HAP-1 (cell line): Measurements from ENCODE around the gene REPS1.
"Not testable (repeated sequence)": the region's sequence is repeated elsewhere in the genome, so short reads cannot be mapped to it uniquely, and the experiment has no call there.

Source experiments
- DNase-seq, 2 experiments: peaks; one replicate each; pipeline ENCODE4 v3.0.0-alpha.2; 2016 to 2020; ENCODE audit warnings: low spot score in 2 of 2
- H3K27me3 ChIP-seq: fragments of 250-450 bp; sonication (Bioruptor Pico); 2 replicates; pipeline ENCODE4 v1.5.1; 2020; ENCODE audit warnings: low read depth, mild to moderate bottlenecking, moderate library complexity
- H3K36me3 ChIP-seq: fragments of 250-450 bp; sonication (Bioruptor Pico); replicated peaks from 2 replicates; pipeline ENCODE4 v1.5.1; 2020; ENCODE audit warnings: mild to moderate bottlenecking
- H3K4me1 ChIP-seq: fragments of 250-450 bp; sonication (Bioruptor Pico); 2 replicates; pipeline ENCODE4 v1.5.1; 2020; ENCODE audit warnings: mild to moderate bottlenecking
- H3K4me3 ChIP-seq: fragments of 250-450 bp; sonication (Bioruptor Pico); 2 replicates; pipeline ENCODE4 v1.5.1; 2020; ENCODE audit warnings: mild to moderate bottlenecking, moderate library complexity
- H3K9me3 ChIP-seq: fragments of 250-450 bp; sonication (Bioruptor Pico); 2 replicates; pipeline ENCODE4 v1.5.1; 2020; ENCODE audit warnings: mild to moderate bottlenecking, moderate library complexity
- in situ Hi-C: fragments of 300-500 bp; cut with MboI; formaldehyde crosslinking; loops from 3 replicates; pipeline ENCODE4 v1.14.3; 2020; ENCODE audit warnings: low sequenced_read_pairs, inconsistent platforms, mixed read lengths

Gene REPS1, protein sequence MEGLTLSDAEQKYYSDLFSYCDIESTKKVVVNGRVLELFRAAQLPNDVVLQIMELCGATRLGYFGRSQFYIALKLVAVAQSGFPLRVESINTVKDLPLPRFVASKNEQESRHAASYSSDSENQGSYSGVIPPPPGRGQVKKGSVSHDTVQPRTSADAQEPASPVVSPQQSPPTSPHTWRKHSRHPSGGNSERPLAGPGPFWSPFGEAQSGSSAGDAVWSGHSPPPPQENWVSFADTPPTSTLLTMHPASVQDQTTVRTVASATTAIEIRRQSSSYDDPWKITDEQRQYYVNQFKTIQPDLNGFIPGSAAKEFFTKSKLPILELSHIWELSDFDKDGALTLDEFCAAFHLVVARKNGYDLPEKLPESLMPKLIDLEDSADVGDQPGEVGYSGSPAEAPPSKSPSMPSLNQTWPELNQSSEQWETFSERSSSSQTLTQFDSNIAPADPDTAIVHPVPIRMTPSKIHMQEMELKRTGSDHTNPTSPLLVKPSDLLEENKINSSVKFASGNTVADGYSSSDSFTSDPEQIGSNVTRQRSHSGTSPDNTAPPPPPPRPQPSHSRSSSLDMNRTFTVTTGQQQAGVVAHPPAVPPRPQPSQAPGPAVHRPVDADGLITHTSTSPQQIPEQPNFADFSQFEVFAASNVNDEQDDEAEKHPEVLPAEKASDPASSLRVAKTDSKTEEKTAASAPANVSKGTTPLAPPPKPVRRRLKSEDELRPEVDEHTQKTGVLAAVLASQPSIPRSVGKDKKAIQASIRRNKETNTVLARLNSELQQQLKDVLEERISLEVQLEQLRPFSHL

DNA sequence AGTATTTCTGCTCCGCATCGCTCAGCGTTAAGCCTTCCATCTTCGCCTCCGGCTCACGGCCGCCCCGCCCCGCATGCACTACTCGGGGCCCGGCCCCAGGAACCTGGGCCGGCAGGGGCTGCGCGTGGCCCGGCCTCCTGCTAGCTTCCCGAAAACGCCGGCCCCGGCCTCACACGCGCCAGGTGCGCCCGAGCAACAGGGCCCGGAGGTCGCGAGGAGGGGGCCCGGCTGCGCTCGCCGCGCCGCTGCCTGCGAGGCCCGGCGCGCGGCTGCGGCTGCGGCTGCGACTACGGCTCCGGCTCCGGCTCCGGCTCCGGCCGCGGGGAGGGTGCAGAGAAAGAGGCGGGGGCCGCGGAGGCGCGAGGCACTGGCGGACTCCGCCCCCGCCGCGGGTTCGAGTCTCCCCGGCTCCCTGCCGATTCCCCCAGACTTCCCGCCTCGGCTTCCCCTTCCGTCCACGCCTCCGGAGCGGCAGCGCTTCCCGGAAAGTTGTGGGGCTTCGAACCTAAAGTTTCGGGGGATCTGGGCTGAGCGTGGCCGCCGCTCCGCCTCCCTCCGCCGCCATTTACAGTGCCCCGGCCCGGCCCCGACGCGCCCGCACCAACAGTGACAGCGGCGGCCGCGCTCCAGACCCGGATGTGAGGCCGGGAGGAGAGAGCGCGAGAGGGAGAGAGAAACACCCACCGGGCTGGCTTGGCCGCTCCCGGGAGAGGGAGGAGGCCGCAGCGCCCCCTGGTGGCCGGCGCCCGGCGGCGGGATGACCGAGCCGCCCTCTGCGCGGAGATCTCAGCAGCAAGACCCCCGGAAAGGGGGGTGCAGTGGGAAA is at the start of gene REPS1:
REPS1 (minus strand) TSS at position 611 of the 826 bp plus-strand sequence; CDS start at position 40, 571 bp downstream.
- H3K4me1 ChIP-seq, result peaks cover 23% of the 10 kb centered on the region
- H3K36me3 ChIP-seq, result no peaks in the 10 kb centered on the region
- in situ Hi-C loops, result loop anchor here (10.0 kb wide), 1 partner anchor 163 kb away; no protein-coding TSS in a partner anchor
- DNase-seq, result peak; percentile 83 to 94
- no peaks in the 10 kb centered on the region for H3K9me3 ChIP-seq
- peak within 1 kb of the TSS; percentile 87 for H3K4me3 ChIP-seq
- no peaks in the 10 kb centered on the region for H3K27me3 ChIP-seq

DNA sequence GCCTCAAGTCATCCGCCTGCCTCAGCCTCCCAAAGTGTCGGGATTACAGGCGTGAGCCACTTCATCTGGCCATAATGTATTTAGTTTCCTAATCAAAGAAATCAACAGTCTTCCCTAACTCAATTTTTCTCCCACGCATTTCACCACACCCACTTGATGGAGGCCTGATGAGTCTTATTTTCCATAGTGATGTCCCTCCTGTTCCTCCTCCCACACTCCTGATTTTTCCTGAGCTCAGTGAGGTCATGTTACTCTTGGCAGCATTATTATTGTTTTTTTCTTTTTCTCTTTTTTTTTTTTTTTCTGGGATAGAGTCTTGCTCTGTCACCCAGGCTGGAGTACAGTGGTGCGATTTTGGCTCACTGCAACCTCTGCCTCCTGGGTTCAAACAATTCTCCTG is 49.4 kb upstream of the REPS1 start:
- Histone ChIP-seq H3K27me3 (no peaks in the 10 kb centered on the region), H3K36me3 (peaks cover 1% of the 10 kb centered on the region), H3K4me3 (no peak overlapping the region), H3K4me1 (no peaks in the 10 kb centered on the region), H3K9me3 (no peaks in the 10 kb centered on the region)
- in situ Hi-C loops, result no loop called here
- no peak for DNase-seq

DNA sequence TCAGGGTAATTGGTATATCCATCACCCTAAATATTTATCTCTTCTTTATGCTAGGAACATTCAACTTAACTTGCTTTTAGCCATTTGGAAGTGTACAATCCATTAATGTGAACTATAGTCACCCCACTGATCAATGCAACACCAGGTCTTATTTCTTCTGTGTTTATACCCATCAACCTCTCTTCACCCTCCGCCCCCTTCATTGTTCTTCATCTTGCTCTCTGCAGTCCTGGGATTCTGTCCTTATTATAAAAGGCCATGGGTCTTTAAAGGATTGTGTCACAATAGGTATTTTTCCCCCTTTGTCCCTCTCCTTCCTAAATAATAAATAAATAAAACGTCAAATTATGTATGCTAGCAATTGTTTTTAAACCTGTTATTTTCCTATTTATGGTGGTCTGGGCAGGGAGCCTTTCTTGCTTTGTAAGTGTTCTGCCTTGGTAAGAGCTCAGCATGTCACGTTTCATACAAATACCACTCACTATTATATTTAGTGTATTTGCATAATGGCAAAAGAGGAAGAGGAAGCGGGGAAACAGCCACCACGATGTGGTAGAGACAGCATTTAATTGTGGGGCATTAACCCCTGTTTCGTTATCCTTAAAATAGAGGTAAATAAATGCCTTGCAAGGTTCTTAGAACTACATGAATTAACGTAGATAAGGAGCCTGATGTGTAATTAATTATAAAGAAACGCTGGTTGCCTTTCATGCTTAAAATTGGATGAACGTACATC is 42.3 kb upstream of the REPS1 start:
- Histone ChIP-seq H3K4me3 (peak overlapping the region; percentile 78), H3K4me1 (peaks cover 22% of the 10 kb centered on the region), H3K36me3 (no peaks in the 10 kb centered on the region), H3K9me3 (no peaks in the 10 kb centered on the region), H3K27me3 (no peaks in the 10 kb centered on the region)
- in situ Hi-C loops, result no loop called here
- peak; percentile 22 to 32 for DNase-seq

DNA sequence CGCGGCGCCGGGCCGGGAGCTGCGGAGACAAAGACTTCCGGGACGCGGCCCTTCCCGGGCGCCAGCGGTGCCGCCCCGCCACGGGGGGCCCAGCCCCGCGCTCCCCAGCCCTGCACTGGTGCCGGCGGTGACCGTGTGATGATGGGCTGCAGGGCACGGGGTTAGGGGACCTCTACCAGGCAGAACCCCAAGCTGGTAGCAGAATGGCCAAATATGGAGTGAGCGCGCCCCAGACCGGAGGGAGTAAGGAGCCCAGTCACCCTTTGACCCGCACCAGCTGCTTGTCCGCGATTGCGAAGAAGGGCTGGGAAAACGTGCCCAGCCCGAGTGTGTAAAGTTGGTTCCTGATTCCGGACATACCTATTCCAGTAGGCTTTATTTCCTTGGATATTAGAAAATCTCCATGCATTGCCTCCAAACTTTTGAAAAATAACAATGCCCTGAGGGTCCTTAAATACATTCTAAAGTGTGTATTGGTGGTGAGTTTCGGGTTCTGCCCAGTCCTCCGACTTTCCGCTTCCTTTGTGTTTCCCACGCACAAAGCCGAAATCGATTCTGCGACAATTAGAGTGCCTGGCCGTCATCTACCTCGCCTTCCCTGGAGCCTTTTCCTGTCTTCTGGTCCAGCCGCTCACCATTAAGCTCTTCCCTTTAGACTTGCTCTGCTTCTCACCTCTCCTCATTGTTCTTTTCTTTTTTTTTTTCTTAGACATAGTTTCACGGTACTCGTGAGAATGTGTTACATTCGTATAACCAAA is 41.6 kb upstream of the REPS1 start:
- in situ Hi-C loops, result no loop called here
- H3K27me3 ChIP-seq, result no peaks in the 10 kb centered on the region
- peaks cover 22% of the 10 kb centered on the region for H3K4me1 ChIP-seq
- DNase-seq, result peak; percentile 17 to 41
- no peaks in the 10 kb centered on the region for H3K9me3 ChIP-seq
- H3K4me3 ChIP-seq, result peak overlapping the region; percentile 78
- no peaks in the 10 kb centered on the region for H3K36me3 ChIP-seq

DNA sequence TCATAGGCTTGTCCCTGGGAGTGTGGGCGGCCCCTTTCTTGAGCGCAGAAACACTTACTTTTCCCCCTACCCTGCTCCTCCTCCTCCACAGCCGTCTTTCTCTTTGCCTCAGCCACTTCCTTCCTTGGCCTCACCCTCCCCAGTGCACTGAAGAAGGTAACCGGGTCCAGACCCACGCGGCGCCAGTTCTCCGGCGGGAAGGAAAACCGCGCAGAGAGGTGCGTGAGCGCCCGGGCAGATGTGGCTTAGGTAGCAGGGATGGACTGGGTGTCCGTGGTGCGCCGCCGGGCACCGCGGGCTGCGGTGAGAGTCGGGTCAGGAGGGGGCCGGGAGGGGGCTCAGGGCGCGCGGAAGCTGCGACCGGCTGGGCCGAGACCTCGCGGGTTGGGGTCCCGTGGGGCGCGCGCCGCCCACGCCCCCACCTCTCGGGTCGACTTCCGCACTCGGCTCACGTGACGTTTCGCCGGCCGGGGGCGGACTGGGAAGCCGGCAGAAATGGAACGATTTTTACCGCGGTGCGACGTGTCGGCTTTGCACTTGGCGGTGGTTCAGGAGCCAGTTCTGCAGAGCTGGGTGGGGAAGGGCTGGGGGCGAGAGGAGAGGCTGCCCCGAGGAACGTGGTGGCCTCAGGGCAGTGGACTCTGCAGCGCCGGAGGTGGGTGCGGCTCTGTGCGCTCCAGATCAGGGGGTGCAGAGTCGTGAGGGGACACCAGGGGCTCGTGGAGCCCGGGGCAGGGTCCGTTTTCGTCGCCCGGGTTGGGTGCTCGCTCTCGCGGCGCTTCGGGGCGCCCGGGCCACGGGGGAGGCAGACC is 40.8 kb upstream of the REPS1 start, which contains the start of gene ABRACL:
ABRACL (plus strand) TSS at position 88 of the 812 bp plus-strand sequence. CDS start 5,416 bp downstream, outside the sequence.
- peak; percentile 82 for DNase-seq
- in situ Hi-C loops, result no loop called here
- Histone ChIP-seq H3K27me3 (no peaks in the 10 kb centered on the region), H3K4me1 (peaks cover 22% of the 10 kb centered on the region), H3K36me3 (no peaks in the 10 kb centered on the region), H3K4me3 (peak within 1 kb of the TSS; percentile 78), H3K9me3 (no peaks in the 10 kb centered on the region)

DNA sequence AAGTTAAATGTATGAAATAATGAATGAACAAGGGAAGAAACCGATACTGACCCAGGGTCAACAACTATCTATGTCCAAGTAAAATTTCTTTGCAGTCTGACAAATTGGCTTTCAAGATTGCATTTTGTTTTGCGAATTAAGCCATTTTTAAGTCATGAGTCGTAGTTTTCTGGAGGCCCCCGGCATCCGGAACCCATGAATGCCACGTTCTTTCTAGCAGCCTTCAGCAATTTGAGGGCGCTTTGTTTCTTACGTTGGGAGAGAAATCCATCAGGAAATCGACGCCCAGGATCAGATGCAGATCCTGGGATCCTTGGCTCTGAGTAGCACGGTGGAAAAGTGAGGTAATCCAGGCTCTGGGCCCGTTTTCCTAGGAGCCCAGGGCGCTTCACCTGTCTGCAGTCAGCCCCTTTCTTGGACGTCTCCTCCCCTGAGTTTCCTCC is 40.2 kb upstream of the REPS1 start:
- Histone ChIP-seq H3K9me3 (no peaks in the 10 kb centered on the region), H3K4me1 (peaks cover 22% of the 10 kb centered on the region), H3K27me3 (no peaks in the 10 kb centered on the region), H3K36me3 (no peaks in the 10 kb centered on the region), H3K4me3 (peak overlapping the region; percentile 78)
- DNase-seq, result no peak
- in situ Hi-C loops, result no loop called here

DNA sequence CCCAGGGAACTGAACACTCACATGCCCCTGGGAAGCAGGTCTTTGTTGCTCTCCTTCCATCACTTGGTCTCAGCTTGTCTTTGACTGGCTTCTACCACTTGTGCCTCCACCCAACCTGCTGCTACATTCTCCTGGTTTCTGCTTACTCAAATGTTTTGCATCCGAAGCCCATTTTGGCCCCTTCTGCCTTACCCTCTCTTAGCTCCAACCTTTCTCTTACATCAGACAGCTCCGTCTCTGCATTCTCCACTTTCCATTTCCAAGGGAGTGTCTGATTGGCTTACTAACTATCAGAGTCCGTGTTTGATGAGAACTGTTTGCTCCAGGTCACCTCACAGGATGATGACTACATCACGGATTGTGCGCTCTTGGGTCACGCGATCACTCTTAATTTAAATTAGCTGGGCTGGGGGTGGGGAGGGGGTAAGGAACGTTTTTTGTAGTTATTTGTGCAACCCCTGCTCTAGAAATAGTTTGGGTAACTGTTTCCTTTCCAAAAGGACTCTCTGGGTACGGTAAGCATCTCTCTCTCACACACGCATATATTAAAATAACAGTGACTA is 39.6 kb upstream of the REPS1 start:
- Histone ChIP-seq H3K27me3 (no peaks in the 10 kb centered on the region), H3K4me3 (peak overlapping the region; percentile 78), H3K36me3 (no peaks in the 10 kb centered on the region), H3K4me1 (peaks cover 22% of the 10 kb centered on the region), H3K9me3 (no peaks in the 10 kb centered on the region)
- in situ Hi-C loops, result no loop called here
- DNase-seq, result peak in 1 of 2 experiments; percentile 26

DNA sequence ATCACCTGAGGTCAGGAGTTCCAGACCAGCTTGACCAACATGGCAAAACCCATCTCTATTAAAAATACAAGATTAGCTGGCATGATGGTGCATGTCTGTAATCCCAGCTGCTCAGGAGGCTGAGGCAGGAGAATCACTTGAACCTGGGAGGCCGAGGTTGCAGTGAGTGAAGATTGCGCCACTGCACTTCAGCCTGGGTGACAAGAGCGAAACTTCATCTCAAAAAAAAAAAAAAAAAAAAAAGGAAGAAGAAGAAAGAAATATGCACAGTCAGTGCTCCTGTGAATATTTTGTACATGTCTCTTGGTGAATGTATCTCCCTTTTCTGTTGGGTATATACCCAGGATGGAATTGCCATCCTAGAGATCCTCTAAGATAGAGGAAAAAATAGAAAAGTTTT is 37.4 kb upstream of the REPS1 start:
- H3K4me3 ChIP-seq, DNase-seq, H3K36me3 ChIP-seq, H3K27me3 ChIP-seq, H3K9me3 ChIP-seq, in situ Hi-C loops: not testable (repeated sequence)
- H3K4me1 ChIP-seq, result peaks cover 11% of the 10 kb centered on the region

DNA sequence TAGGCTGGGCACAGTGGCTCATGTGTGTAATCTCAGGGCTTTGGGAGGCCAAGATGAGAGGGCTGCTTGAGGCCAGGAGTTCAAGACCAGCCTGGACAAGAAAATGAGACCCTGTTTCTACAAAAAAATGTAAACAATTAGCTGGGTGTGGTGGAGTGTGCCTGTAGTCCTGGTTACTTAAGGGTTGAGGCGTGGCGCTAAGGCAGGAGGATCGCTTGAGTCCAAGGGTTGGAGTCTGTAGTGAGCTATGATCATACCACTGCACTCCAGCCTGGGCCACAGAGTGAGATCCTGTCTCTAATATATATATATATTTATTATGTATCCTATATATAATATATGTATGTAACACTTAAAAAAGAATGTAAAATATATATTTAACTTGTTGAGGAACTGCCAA is 32.6 kb upstream of the REPS1 start:
- Histone ChIP-seq H3K4me3 (no peak overlapping the region), H3K9me3 (no peaks in the 10 kb centered on the region), H3K4me1 (no peaks in the 10 kb centered on the region), H3K36me3 (no peaks in the 10 kb centered on the region), H3K27me3 (no peaks in the 10 kb centered on the region)
- in situ Hi-C loops, result no loop called here
- DNase-seq, result no peak

DNA sequence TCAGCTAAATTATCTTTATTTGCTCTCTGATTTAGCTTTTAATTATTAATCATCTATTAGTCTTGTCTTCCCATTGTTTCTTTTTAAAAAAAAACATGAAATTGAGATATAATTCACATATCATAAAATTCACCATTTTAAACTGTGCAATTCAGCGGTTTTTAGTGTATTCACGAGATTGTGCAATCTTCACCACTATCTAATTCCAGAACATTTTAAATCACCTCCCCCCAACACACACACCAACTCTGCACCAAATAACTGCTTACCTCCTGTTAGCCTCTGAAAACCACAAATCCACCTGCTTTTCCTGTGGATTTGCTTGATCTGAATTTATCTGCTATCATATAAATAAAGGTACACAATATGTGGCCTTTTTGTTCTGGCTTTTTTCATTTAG is 31.7 kb upstream of the REPS1 start:
- in situ Hi-C loops, result no loop called here
- Histone ChIP-seq H3K36me3 (no peaks in the 10 kb centered on the region), H3K27me3 (no peaks in the 10 kb centered on the region), H3K4me1 (no peaks in the 10 kb centered on the region), H3K9me3 (no peaks in the 10 kb centered on the region), H3K4me3 (no peak overlapping the region)
- no peak for DNase-seq

DNA sequence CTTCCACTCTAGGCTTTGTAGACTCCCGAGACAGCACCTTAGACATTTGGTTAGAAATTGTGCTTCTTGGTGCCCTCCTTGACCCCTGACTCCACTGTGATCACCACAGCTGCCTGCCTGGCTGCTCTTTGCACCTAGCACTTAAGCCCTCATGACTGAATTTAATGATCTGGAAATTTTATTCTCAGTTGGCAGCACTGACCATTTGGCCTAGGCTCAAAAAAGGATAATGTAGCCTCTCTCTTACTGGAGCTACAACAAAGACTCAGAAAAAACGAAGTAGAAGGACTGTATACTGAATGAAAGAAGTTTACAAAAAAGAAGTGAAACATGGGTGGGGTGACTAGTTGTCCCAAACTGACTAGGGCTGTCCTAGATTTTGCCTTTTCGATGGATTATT is 29.2 kb upstream of the REPS1 start:
- Histone ChIP-seq H3K9me3 (no peaks in the 10 kb centered on the region), H3K4me3 (no peak overlapping the region), H3K27me3 (no peaks in the 10 kb centered on the region), H3K4me1 (no peaks in the 10 kb centered on the region; the same call in 1 of the 2 replicates), H3K36me3 (no peaks in the 10 kb centered on the region)
- in situ Hi-C loops, result no loop called here
- no peak for DNase-seq
